K562 (cell line): ENCODE measurements around the gene GNRHR. TPM values are rescaled to one million over a fixed set of nuclear protein-coding genes. Genes with fewer than 3 reads are reported as not detected.

Experiments used
- CC2D1A ChIP-seq: fragments of 450-650 bp; IDR thresholded peaks from 2 replicates; pipeline ENCODE4 v1.6.1; 2017; ENCODE audit warnings: mild to moderate bottlenecking
- CSDE1 ChIP-seq, 2 experiments: fragments of 450-650 bp; IDR thresholded peaks; 2 replicates each; pipeline ENCODE4 v1.6.1; 2016; ENCODE audit warnings: mild to moderate bottlenecking in 1 of 2
- CTBP1 ChIP-seq: fragments of 450-650 bp; IDR thresholded peaks from 2 replicates; pipeline ENCODE4 v1.6.1; 2016; ENCODE audit warnings: borderline replicate concordance
- CUX1 ChIP-seq: fragments of 200-800 bp; sonication (Bioruptor generic); IDR thresholded peaks from 2 replicates; pipeline ENCODE4 v1.6.1; 2016; ENCODE audit warnings: missing genetic modification characterization, missing compliant biosample characterization
- EGR1 ChIP-seq: fragments of 450-650 bp; conservative IDR thresholded peaks from 2 replicates; pipeline ENCODE4 v1.6.1; 2017; ENCODE audit warnings: mild to moderate bottlenecking
- JUNB ChIP-seq: fragments of 450-650 bp; formaldehyde crosslinking; conservative IDR thresholded peaks from 2 replicates; pipeline ENCODE4 v1.4.0; 2020; ENCODE audit warnings: mild to moderate bottlenecking
- MAX ChIP-seq: sonication (generic); formaldehyde crosslinking; IDR thresholded peaks from 2 replicates; pipeline ENCODE4 v1.9.0; 2022; ENCODE audit warnings: mild to moderate bottlenecking, missing genetic modification reagents
- MXI1 ChIP-seq: IDR thresholded peaks from 2 replicates; pipeline ENCODE4 v1.6.1; 2011; ENCODE audit warnings: low read depth, mild to moderate bottlenecking, improper control_type of control experiment, low read length
- NCOR1 ChIP-seq: fragments of 450-650 bp; IDR thresholded peaks from 2 replicates; pipeline ENCODE4 v1.6.1; 2016; ENCODE audit warnings: mild to moderate bottlenecking, moderate library complexity
- SFPQ ChIP-seq: fragments of 200-400 bp; formaldehyde crosslinking; IDR thresholded peaks from 2 replicates; pipeline ENCODE4 v1.6.1; 2017; ENCODE audit warnings: mild to moderate bottlenecking, low read depth, low read length, moderate library complexity
- TEAD4 ChIP-seq, 2 experiments: sonication (generic) in 1 of 2; formaldehyde crosslinking in 1 of 2; IDR thresholded peaks; 2 replicates each; pipeline versions ENCODE4 v1.6.1 to v1.8.0; 2012 to 2022; ENCODE audit warnings: borderline replicate concordance in 1 of 2, inconsistent platforms in 1 of 2, low read length in 1 of 2, mild to moderate bottlenecking in 1 of 2, missing genetic modification reagents in 1 of 2
- ZFP36 ChIP-seq: fragments of 150-350 bp; IDR thresholded peaks from 2 replicates; pipeline ENCODE4 v1.6.1; 2018; ENCODE audit warnings: low read length, low read depth; ENCODE audit not compliant: partially characterized antibody
- ZNF507 ChIP-seq: conservative IDR thresholded peaks from 2 replicates; pipeline ENCODE4 v1.6.1; 2017; ENCODE audit warnings: missing genetic modification characterization, missing compliant biosample characterization
- ZNF695 ChIP-seq: fragments of 450-650 bp; formaldehyde crosslinking; IDR thresholded peaks from 2 replicates; pipeline ENCODE4 v1.4.0; 2020; ENCODE audit warnings: mild to moderate bottlenecking, moderate library complexity
- polyA plus RNA-seq, 8 experiments: library from polyadenylated mRNA; depleted of rRNA in 4 of 8; stranded (reverse) in 5 of 8; unstranded in 3 of 8; fragments of >200 nt; fragmentation: Nextera tagmentation in 2 of 8; fragmentation: Illumina TruSeq in 1 of 8; extraction: Ambion mirVana in 2 of 8; extraction: Trizol in 1 of 8; gene quantifications; 2 replicates each; pipeline versions ENCODE4 v1.2.1 to v1.2.3, GENCODE V29; 2011 to 2014; ENCODE audit warnings: inconsistent platforms in 1 of 8, missing spikeins in 1 of 8
- total RNA-seq, 7 experiments: library from RNA; depleted of rRNA in 6 of 7; stranded (reverse); fragments of >200 nt in 6 of 7; fragmentation: Illumina TruSeq in 2 of 7; extraction: Trizol in 2 of 7; gene quantifications; 2 replicates each; pipeline versions ENCODE4 v1.2.1 to v1.2.3, GENCODE V29; 2011 to 2021; ENCODE audit warnings: low replicate concordance in 1 of 7
- TF ChIP-seq, protein P1 (sequence below), 2 experiments: fragments of 450-650 bp in 1 of 2; sonication (generic) in 1 of 2; formaldehyde crosslinking in 1 of 2; IDR thresholded peaks in 1 of 2; conservative IDR thresholded peaks in 1 of 2; 2 replicates each; pipeline versions ENCODE4 v1.6.1 to v1.8.1; 2016 to 2023; ENCODE audit warnings: mild to moderate bottlenecking in 2 of 2, moderate library complexity in 2 of 2, inconsistent platforms in 1 of 2, missing genetic modification reagents in 1 of 2
- TF ChIP-seq, protein P2 (sequence below): fragments of 250-450 bp; sonication (Bioruptor Pico); IDR thresholded peaks from 2 replicates; pipeline ENCODE4 v1.5.0; 2021; ENCODE audit warnings: mild to moderate bottlenecking, moderate library complexity

The GNRHR gene
- total and polyA plus RNA-seq, 9 of the 15 experiments (the other 6 are each of a cell fraction or from before 2014, with no cell fraction given) = 0.06 to 0.13 TPM; not detected in 7

GRCh38 chr4:67721315-67721769 is 32.8 kb downstream of the GNRHR start (continued):
- TF ChIP-seq, protein P1, sequence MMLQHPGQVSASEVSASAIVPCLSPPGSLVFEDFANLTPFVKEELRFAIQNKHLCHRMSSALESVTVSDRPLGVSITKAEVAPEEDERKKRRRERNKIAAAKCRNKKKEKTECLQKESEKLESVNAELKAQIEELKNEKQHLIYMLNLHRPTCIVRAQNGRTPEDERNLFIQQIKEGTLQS (IDR thresholded peaks at IDR 0.05) = no peak
- TF ChIP-seq, protein P1 (CRISPR knock-in tag; conservative IDR thresholded peaks at IDR 0.05) = no peak
- no peak for TF ChIP-seq CUX1 (CRISPR knock-in tag)
- peak; percentile 86 for TF ChIP-seq TEAD4 (IDR thresholded peaks at IDR 0.05; ENCODE audit: low read length)
- TF ChIP-seq TEAD4 (CRISPR knock-in tag; IDR thresholded peaks at IDR 0.05; ENCODE audit: borderline replicate concordance) = no peak
- no peak for TF ChIP-seq CC2D1A
- peak; percentile 45 for TF ChIP-seq NCOR1
- TF ChIP-seq ZFP36 = no peak
- TF ChIP-seq, protein P2, sequence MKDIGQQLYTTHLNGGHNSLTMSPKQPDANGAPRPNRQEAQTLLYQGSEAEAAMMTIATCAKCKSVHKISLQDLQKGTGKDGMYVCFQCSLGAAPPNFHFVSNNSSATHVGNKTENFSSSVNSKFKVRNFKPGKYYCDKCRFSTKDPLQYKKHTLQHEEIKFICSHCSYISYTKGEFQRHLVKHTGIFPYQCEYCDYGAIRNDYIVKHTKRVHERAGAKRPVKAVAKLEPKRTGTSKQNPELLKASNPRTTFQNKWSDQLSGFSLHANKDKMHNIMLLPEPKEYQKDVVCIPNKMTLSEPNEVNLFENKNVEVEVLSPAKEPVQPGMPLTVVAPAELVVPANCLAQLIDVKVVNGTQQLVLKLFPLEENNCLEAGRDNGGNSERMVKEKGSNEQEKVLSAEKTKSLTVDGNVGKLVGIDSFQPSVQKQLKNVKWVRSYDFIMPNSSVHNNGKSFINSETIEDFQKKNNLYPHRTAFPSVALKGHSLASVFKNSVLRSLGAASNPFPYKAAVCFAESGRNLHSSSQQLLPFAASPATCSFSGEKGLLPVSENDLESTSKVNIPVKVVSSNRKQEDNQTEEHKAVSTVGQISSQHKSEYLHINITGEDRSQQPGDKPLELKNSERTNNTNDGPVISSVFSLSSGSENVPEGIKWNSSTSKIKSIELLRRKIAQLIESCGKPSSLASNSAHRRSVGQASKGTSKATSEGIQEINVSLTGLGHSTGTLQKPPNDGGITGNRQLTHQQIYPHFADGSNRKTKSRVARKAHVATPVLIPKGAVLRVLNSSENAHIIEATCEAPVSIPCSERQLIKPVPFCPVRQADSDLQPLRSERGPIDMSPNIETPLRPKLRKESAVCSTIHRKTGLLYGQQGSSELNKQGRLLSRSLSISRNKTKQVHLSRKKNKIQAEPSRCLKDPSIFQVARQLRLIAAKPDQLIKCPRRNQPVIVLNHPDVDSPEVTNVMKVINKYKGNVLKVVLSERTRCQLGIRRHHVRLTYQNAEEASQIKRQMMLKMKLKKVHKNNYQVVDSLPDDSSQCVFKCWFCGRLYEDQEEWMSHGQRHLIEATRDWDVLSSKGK (CRISPR knock-in tag) = no peak
- TF ChIP-seq JUNB (CRISPR knock-in tag) = no peak
- no peak for TF ChIP-seq CSDE1 (IDR thresholded peaks at IDR 0.05)
- no peak for TF ChIP-seq ZNF507 (tag)
- TF ChIP-seq CTBP1 = 0 out of 2 replicates have a peak, but pooled peaks have one; percentile 1
- no peak for TF ChIP-seq MXI1
- no peak for TF ChIP-seq MAX (CRISPR knock-in tag)
- no peak for TF ChIP-seq SFPQ
- no peak for TF ChIP-seq ZNF695 (CRISPR knock-in tag)
- no peak for TF ChIP-seq EGR1
